DOHH2 (cell line): Measurements from ENCODE around the gene CLPTM1L.
"Not testable (repeated sequence)": the region's sequence is repeated elsewhere in the genome, so short reads cannot be mapped to it uniquely, and the experiment has no call there.

ENCODE experiments used
- H3F3A ChIP-seq: fragments of 200-600 bp; sonication (generic), shearing (Covaris generic); 2 replicates; pipeline ENCODE4 v1.6.0; 2016; ENCODE audit warnings: antibody characterized with exemption, mild to moderate bottlenecking; ENCODE audit not compliant: control insufficient read depth, insufficient read depth
- H3K27ac ChIP-seq: fragments of 200-600 bp; sonication (generic); 2 replicates; pipeline ENCODE4 v1.5.1; 2014; ENCODE audit warnings: low read depth, mild to moderate bottlenecking, low read length, moderate library complexity
- H3K27me3 ChIP-seq: fragments of 200-600 bp; sonication (generic); 2 replicates; pipeline ENCODE4 v1.6.1; 2014; ENCODE audit warnings: mild to moderate bottlenecking, low read length, mixed read lengths; ENCODE audit not compliant: control insufficient read depth
- H3K36me3 ChIP-seq: fragments of 200-600 bp; sonication (generic); 2 replicates; pipeline ENCODE4 v1.6.1; 2014; ENCODE audit warnings: mild to moderate bottlenecking, low read length, moderate library complexity, mixed read lengths; ENCODE audit not compliant: control insufficient read depth
- H3K4me1 ChIP-seq: fragments of 200-600 bp; sonication (generic); 2 replicates; pipeline ENCODE4 v1.6.1; 2014; ENCODE audit warnings: mild to moderate bottlenecking, low read length, mixed read lengths; ENCODE audit not compliant: control insufficient read depth
- H3K4me2 ChIP-seq: fragments of 200-600 bp; sonication (generic); 2 replicates; pipeline ENCODE4 v1.6.0; 2014; ENCODE audit warnings: mild to moderate bottlenecking, low read length, moderate library complexity
- H3K4me3 ChIP-seq: fragments of 200-600 bp; sonication (generic); 2 replicates; pipeline ENCODE4 v1.5.1; 2014; ENCODE audit warnings: mild to moderate bottlenecking, low read length, mixed read lengths
- H3K79me2 ChIP-seq: fragments of 200-600 bp; sonication (generic); 2 replicates; pipeline ENCODE4 v1.6.1; 2014; ENCODE audit warnings: mild to moderate bottlenecking, low read length, mixed read lengths; ENCODE audit not compliant: control insufficient read depth
- H3K9me2 ChIP-seq: fragments of 200-600 bp; sonication (generic); replicated peaks from 2 replicates; pipeline ENCODE4 v1.6.1; 2014; ENCODE audit warnings: mild to moderate bottlenecking, low read length, mixed read lengths; ENCODE audit not compliant: control insufficient read depth
- H3K9me3 ChIP-seq: fragments of 200-600 bp; sonication (generic); 2 replicates; pipeline ENCODE4 v1.6.1; 2014; ENCODE audit warnings: antibody characterized with exemption, low read length, mixed read lengths; ENCODE audit not compliant: control insufficient read depth, insufficient read depth
- H4K20me1 ChIP-seq: fragments of 200-600 bp; sonication (generic); 2 replicates; pipeline ENCODE4 v1.6.0; 2014; ENCODE audit warnings: low read depth, mild to moderate bottlenecking, antibody characterized with exemption, low read length, moderate library complexity; ENCODE audit not compliant: control insufficient read depth, insufficient read depth
- CTCF ChIP-seq: fragments of 200-600 bp; sonication (generic); IDR thresholded peaks from one replicate; pipeline ENCODE4 v1.5.1; 2014; ENCODE audit warnings: antibody characterized with exemption, mild to moderate bottlenecking, low read depth, low read length; ENCODE audit not compliant: poor library complexity, severe bottlenecking
- EZH2phosphoT487 ChIP-seq: fragments of 200-600 bp; sonication (generic); IDR thresholded peaks from 2 replicates; pipeline ENCODE4 v1.6.1; 2017; ENCODE audit warnings: borderline replicate concordance, mild to moderate bottlenecking, antibody characterized with exemption, low read length, moderate library complexity, mixed read lengths

The CLPTM1L gene

GRCh38 chr5:1326532-1326875, 18.4 kb downstream of the CLPTM1L start:
- not testable (repeated sequence) for H3K9me3 ChIP-seq, H3K27me3 ChIP-seq, H3K9me2 ChIP-seq, H3K27ac ChIP-seq, H3F3A ChIP-seq, H3K4me1 ChIP-seq, H4K20me1 ChIP-seq, H3K4me3 ChIP-seq, H3K4me2 ChIP-seq
- H3K79me2 ChIP-seq, result peaks cover 32% of the 10 kb centered on the region
- H3K36me3 ChIP-seq, result peaks cover 82% of the 10 kb centered on the region

GRCh38 chr5:1325870-1326531, 18.9 kb downstream of the CLPTM1L start:
- Histone ChIP-seq H3K9me2 (no peaks in the 10 kb centered on the region), H3F3A (no peaks in the 10 kb centered on the region), H4K20me1 (peaks cover 2% of the 10 kb centered on the region), H3K27ac (no peak overlapping the region), H3K9me3 (no peaks in the 10 kb centered on the region), H3K36me3 (peaks cover 82% of the 10 kb centered on the region), H3K79me2 (peaks cover 27% of the 10 kb centered on the region), H3K4me3 (no peak overlapping the region), H3K4me1 (no peaks in the 10 kb centered on the region), H3K4me2 (no peak overlapping the region), H3K27me3 (no peaks in the 10 kb centered on the region)
- TF ChIP-seq CTCF, result no peak
- TF ChIP-seq EZH2phosphoT487, result no peak

GRCh38 chr5:1325191-1325741, 19.6 kb downstream of the CLPTM1L start:
- Histone ChIP-seq H3K4me3 (no peak overlapping the region), H3F3A (no peaks in the 10 kb centered on the region), H3K27ac (no peak overlapping the region), H3K4me2 (no peak overlapping the region), H3K4me1 (peaks cover 5% of the 10 kb centered on the region; the same call in 1 of the 2 replicates), H4K20me1 (peaks cover 2% of the 10 kb centered on the region), H3K79me2 (peaks cover 20% of the 10 kb centered on the region), H3K36me3 (peaks cover 82% of the 10 kb centered on the region), H3K9me2 (no peaks in the 10 kb centered on the region), H3K9me3 (no peaks in the 10 kb centered on the region), H3K27me3 (no peaks in the 10 kb centered on the region)
- TF ChIP-seq EZH2phosphoT487 (no peak), CTCF (no peak)

- TF ChIP-seq EZH2phosphoT487 (no peak), CTCF (no peak)
- H3K27ac ChIP-seq, result no peak overlapping the region
Measured at GRCh38 chr5:1324719-1325190, 20.1 kb downstream of the CLPTM1L start.

More at GRCh38 chr5:1324719-1325190, 20.1 kb downstream of the CLPTM1L start:
- Histone ChIP-seq H4K20me1 (peaks cover 2% of the 10 kb centered on the region), H3K79me2 (peaks cover 15% of the 10 kb centered on the region), H3K4me2 (no peak overlapping the region), H3K4me3 (no peak overlapping the region), H3K9me2 (no peaks in the 10 kb centered on the region), H3K27me3 (no peaks in the 10 kb centered on the region), H3K9me3 (no peaks in the 10 kb centered on the region), H3K4me1 (peaks cover 8% of the 10 kb centered on the region; the same call in 1 of the 2 replicates), H3F3A (no peaks in the 10 kb centered on the region), H3K36me3 (peaks cover 82% of the 10 kb centered on the region)
